Activated naive CD4-positive, alpha-beta T cell treated with anti-CD3 and anti-CD28 coated beads for 36 hours (primary cell): Measurements from ENCODE around the gene KIR3DL3. TPM values are rescaled to one million over a fixed set of nuclear protein-coding genes. Genes with fewer than 3 reads are reported as not detected.
"Not testable (repeated sequence)": the region's sequence is repeated elsewhere in the genome, so short reads cannot be mapped to it uniquely, and the experiment has no call there.

Source experiments
- CTCF ChIA-PET: fragments of 350-600 bp; sonication (Branson Sonifier 250); formaldehyde crosslinking; loops from one replicate; lab custom pipeline; 2021; ENCODE audit warnings: antibody characterized with exemption; lab: Charles Lee
- DNase-seq: peaks from one replicate; pipeline ENCODE4 v3.0.0-alpha.2; 2020
- H3K27ac Mint-ChIP-seq: one replicate; pipeline ENCODE4 v1.8.0; 2021; ENCODE audit warnings: mild to moderate bottlenecking, mixed read lengths
- H3K27me3 Mint-ChIP-seq: one replicate; pipeline ENCODE4 v1.8.0; 2021; ENCODE audit warnings: low read depth, mixed read lengths
- H3K36me3 Mint-ChIP-seq: one replicate; pipeline ENCODE4 v1.8.0; 2021; ENCODE audit warnings: low read depth, mixed read lengths
- H3K4me1 Mint-ChIP-seq: one replicate; pipeline ENCODE4 v1.8.0; 2021; ENCODE audit warnings: low read depth, mixed read lengths
- H3K4me3 Mint-ChIP-seq: one replicate; pipeline ENCODE4 v1.8.0; 2021; ENCODE audit warnings: mild to moderate bottlenecking, moderate library complexity, mixed read lengths
- H3K9me3 Mint-ChIP-seq: one replicate; pipeline ENCODE4 v1.8.0; 2021; ENCODE audit warnings: mixed read lengths
- intact Hi-C: fragments of 100-400 bp; cut with micrococcal nuclease; formaldehyde crosslinking; loops from one replicate; pipeline ENCODE4 v1.15.1; 2023
- total RNA-seq, 2 experiments: library from RNA; stranded (reverse); gene quantifications; one replicate each; pipeline ENCODE4 v1.2.3, GENCODE V29; 2021

The KIR3DL3 gene
- total RNA-seq, 2 experiments from 2014 or later = not detected

- Mint-ChIP-seq H3K27me3 (peaks cover 16% of the 10 kb centered on the region), H3K4me3 (no peak overlapping the region), H3K9me3 (no peaks in the 10 kb centered on the region), H3K36me3 (no peaks in the 10 kb centered on the region), H3K4me1 (no peaks in the 10 kb centered on the region), H3K27ac (no peak overlapping the region)
- DNase-seq = no peak
- CTCF ChIA-PET = no interaction called here
- intact Hi-C loops = no loop called here
These were observed 19.3 kb upstream of the KIR3DL3 start for GRCh38 chr19:54704928-54705327.

- DNase-seq = no peak
- no peaks in the 10 kb centered on the region for H3K9me3 Mint-ChIP-seq
- H3K4me1 Mint-ChIP-seq = no peaks in the 10 kb centered on the region
- H3K36me3 Mint-ChIP-seq = no peaks in the 10 kb centered on the region
- CTCF ChIA-PET = no interaction called here
- H3K27me3 Mint-ChIP-seq = peaks cover 8% of the 10 kb centered on the region
- H3K27ac Mint-ChIP-seq = no peak overlapping the region
- intact Hi-C loops = no loop called here
- no peak overlapping the region for H3K4me3 Mint-ChIP-seq
These were observed 16.3 kb upstream of the KIR3DL3 start for GRCh38 chr19:54707962-54708361.

- CTCF ChIA-PET = no interaction called here
- Mint-ChIP-seq H3K9me3 (no peaks in the 10 kb centered on the region), H3K27me3 (peaks cover 10% of the 10 kb centered on the region), H3K36me3 (no peaks in the 10 kb centered on the region), H3K4me1 (no peaks in the 10 kb centered on the region), H3K4me3 (no peak overlapping the region), H3K27ac (no peak overlapping the region)
- intact Hi-C loops = no loop called here
- no peak for DNase-seq
These were observed 15.5 kb upstream of the KIR3DL3 start for GRCh38 chr19:54708781-54709180.

- no peak for DNase-seq
- H3K27me3 Mint-ChIP-seq = peaks cover 10% of the 10 kb centered on the region
- no peak overlapping the region for H3K4me3 Mint-ChIP-seq
- H3K36me3 Mint-ChIP-seq = no peaks in the 10 kb centered on the region
- CTCF ChIA-PET = no interaction called here
- no peak overlapping the region for H3K27ac Mint-ChIP-seq
- no peaks in the 10 kb centered on the region for H3K9me3 Mint-ChIP-seq
- intact Hi-C loops = no loop called here
- H3K4me1 Mint-ChIP-seq = no peaks in the 10 kb centered on the region
These were observed 14.9 kb upstream of the KIR3DL3 start for GRCh38 chr19:54709212-54709948.

GRCh38 chr19:54709956-54710355 lies 14.3 kb upstream of the KIR3DL3 start:
- H3K27ac Mint-ChIP-seq, H3K4me3 Mint-ChIP-seq, H3K27me3 Mint-ChIP-seq, H3K4me1 Mint-ChIP-seq, H3K9me3 Mint-ChIP-seq, DNase-seq, H3K36me3 Mint-ChIP-seq, intact Hi-C loops, CTCF ChIA-PET: not testable (repeated sequence)

- no peak for DNase-seq
- peaks cover 12% of the 10 kb centered on the region for H3K9me3 Mint-ChIP-seq
- H3K4me3 Mint-ChIP-seq = no peak overlapping the region
- no peaks in the 10 kb centered on the region for H3K4me1 Mint-ChIP-seq
- intact Hi-C loops = no loop called here
- H3K27me3 Mint-ChIP-seq = peaks cover 4% of the 10 kb centered on the region
- no peaks in the 10 kb centered on the region for H3K36me3 Mint-ChIP-seq
- CTCF ChIA-PET = no interaction called here
- no peak overlapping the region for H3K27ac Mint-ChIP-seq
These were observed 402 bp downstream of the KIR3DL3 start for GRCh38 chr19:54724644-54725043.

GRCh38 chr19:54725321-54725720 lies 1.1 kb downstream of the KIR3DL3 start:
- Mint-ChIP-seq H3K4me3 (no peak overlapping the region), H3K4me1 (no peaks in the 10 kb centered on the region), H3K36me3 (no peaks in the 10 kb centered on the region), H3K9me3 (peaks cover 7% of the 10 kb centered on the region), H3K27me3 (peaks cover 4% of the 10 kb centered on the region), H3K27ac (no peak overlapping the region)
- CTCF ChIA-PET = no interaction called here
- intact Hi-C loops = no loop called here
- DNase-seq = no peak

GRCh38 chr19:54727562-54727961 lies 3.3 kb downstream of the KIR3DL3 start:
- H3K4me3 Mint-ChIP-seq = no peak overlapping the region
- intact Hi-C loops = no loop called here
- H3K27me3 Mint-ChIP-seq = peaks cover 10% of the 10 kb centered on the region
- CTCF ChIA-PET = no interaction called here
- no peaks in the 10 kb centered on the region for H3K9me3 Mint-ChIP-seq
- H3K27ac Mint-ChIP-seq = no peak overlapping the region
- DNase-seq = no peak
- no peaks in the 10 kb centered on the region for H3K4me1 Mint-ChIP-seq
- no peaks in the 10 kb centered on the region for H3K36me3 Mint-ChIP-seq

GRCh38 chr19:54728167-54728566 lies 3.9 kb downstream of the KIR3DL3 start:
- no peaks in the 10 kb centered on the region for H3K36me3 Mint-ChIP-seq
- H3K4me3 Mint-ChIP-seq = no peak overlapping the region
- no peaks in the 10 kb centered on the region for H3K9me3 Mint-ChIP-seq
- H3K27me3 Mint-ChIP-seq = peaks cover 11% of the 10 kb centered on the region
- CTCF ChIA-PET = no interaction called here
- intact Hi-C loops = no loop called here
- H3K27ac Mint-ChIP-seq = no peak overlapping the region
- no peaks in the 10 kb centered on the region for H3K4me1 Mint-ChIP-seq
- no peak for DNase-seq

GRCh38 chr19:54729416-54730188 lies 5.4 kb downstream of the KIR3DL3 start:
- no peaks in the 10 kb centered on the region for H3K36me3 Mint-ChIP-seq
- H3K4me1 Mint-ChIP-seq = no peaks in the 10 kb centered on the region
- H3K4me3 Mint-ChIP-seq = no peak overlapping the region
- H3K27me3 Mint-ChIP-seq = peaks cover 11% of the 10 kb centered on the region
- H3K9me3 Mint-ChIP-seq = peaks cover 2% of the 10 kb centered on the region
- intact Hi-C loops = no loop called here
- H3K27ac Mint-ChIP-seq = no peak overlapping the region
- CTCF ChIA-PET = no interaction called here
- DNase-seq = no peak

GRCh38 chr19:54731191-54731590 lies 6.9 kb downstream of the KIR3DL3 start:
- no peak overlapping the region for H3K27ac Mint-ChIP-seq
- H3K9me3 Mint-ChIP-seq = peaks cover 2% of the 10 kb centered on the region
- peaks cover 11% of the 10 kb centered on the region for H3K27me3 Mint-ChIP-seq
- no peak for DNase-seq
- no peak overlapping the region for H3K4me3 Mint-ChIP-seq
- H3K36me3 Mint-ChIP-seq = no peaks in the 10 kb centered on the region
- H3K4me1 Mint-ChIP-seq = no peaks in the 10 kb centered on the region
- intact Hi-C loops = no loop called here
- CTCF ChIA-PET = no interaction called here

GRCh38 chr19:54738306-54738705 lies 14.1 kb downstream of the KIR3DL3 start, which contains the start of gene KIR2DL3:
Gene KIR2DL3 (plus strand): TSS chr19:54738513. CDS start chr19:54738546, 33 bp downstream.
- H3K4me1 Mint-ChIP-seq, H3K27ac Mint-ChIP-seq, H3K27me3 Mint-ChIP-seq, CTCF ChIA-PET, intact Hi-C loops, H3K4me3 Mint-ChIP-seq, H3K36me3 Mint-ChIP-seq, DNase-seq, H3K9me3 Mint-ChIP-seq: not testable (repeated sequence)

- H3K27ac Mint-ChIP-seq = no peak overlapping the region
- peaks cover 5% of the 10 kb centered on the region for H3K27me3 Mint-ChIP-seq
- H3K4me1 Mint-ChIP-seq = no peaks in the 10 kb centered on the region
- intact Hi-C loops = no loop called here
- H3K9me3 Mint-ChIP-seq = peaks cover 1% of the 10 kb centered on the region
- no peak overlapping the region for H3K4me3 Mint-ChIP-seq
- no peak for DNase-seq
- H3K36me3 Mint-ChIP-seq = no peaks in the 10 kb centered on the region
- CTCF ChIA-PET = no interaction called here
These were observed 14.5 kb downstream of the KIR3DL3 start for GRCh38 chr19:54738715-54739114.
